GM18870 (cell line): ENCODE measurements around the gene ALDH9A1.
"Not testable (repeated sequence)": the region's sequence is repeated elsewhere in the genome, so short reads cannot be mapped to it uniquely, and the experiment has no call there.

Source experiments
- ATAC-seq: cut with Tn5 transposase; IDR thresholded peaks from one replicate; pipeline ENCODE4 v1.9.1; 2021; ENCODE audit warnings: moderate library complexity; ENCODE audit not compliant: unreplicated experiment

The ALDH9A1 gene

DNA sequence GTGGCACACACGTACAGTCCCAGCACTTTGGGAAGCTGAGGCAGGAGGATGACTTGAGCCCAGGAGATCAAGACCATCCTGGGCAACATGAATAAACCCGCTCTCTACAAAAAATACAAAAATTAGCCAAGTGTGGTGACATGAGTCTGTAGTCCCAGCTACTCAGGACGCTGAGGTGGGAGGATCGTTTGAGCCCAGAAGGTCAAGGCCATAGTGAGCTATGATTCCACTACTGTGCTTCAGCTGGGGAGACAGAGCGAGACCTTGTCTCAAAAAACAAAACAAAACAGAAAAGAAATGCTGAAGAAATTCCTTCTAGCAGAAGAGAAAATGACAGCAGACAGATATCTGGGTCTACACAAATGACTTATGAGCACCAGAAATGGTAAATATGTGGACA lies 10.3 kb downstream of the ALDH9A1 start:
- ATAC-seq, result no peak

DNA sequence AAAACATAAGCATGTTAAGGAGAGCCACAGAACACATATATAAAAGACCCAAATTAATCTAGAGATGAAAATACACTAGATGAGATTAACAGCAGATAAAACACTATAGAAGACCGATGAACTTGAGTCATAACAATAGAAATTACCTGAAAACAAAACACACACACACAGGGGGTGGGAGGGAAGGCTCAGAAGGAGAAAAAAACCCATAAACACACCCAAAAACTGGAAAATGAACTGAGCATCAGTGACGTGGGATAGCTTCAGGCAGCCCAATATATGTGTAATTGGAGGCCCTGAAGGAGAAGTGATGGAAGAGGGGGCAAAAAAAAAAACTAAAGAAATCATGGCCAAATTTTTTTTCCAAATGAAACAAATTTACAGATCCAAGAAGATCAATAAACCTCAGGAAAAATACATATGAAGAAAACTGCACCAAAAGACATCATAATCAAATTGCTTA lies 11.4 kb downstream of the ALDH9A1 start:
- peak; percentile 44 for ATAC-seq

DNA sequence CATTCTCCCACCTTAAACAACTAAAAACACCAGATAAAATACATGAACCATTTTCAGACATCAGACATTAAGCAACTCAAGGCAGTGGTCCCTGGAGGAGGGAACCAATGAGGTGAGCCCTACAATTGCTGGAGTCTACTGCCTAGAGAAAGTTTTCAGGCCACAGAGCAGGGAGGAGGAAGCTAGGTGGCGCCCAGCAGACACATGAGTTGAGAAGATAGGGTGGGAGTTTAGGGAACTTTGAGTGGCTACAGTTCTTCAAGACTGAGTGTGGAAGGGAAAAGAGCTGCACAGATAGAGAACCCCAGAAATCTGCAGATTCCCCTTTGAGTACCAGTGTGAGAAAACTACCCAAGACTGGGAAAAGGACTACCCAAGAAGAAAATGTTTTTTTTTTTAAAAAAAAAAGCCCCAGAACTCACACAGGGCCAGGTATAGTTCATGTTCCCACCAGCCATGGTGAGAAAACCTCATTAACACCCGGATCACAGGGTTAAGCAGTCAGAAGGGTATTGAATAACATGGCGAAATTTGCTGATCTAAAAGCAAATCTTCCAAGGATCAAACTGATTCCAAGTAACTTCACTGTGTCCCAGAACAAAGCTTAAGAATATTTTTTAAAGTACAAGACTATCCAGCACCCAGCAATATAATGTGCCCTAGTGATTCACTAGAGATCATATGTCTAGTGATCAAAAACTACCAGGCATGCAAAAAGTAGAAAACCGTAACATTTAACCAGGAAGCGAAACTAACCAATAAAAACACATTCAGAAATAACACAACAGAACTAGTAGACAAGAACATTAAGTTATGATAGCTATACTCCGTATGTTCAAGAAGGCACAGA lies 12.0 kb downstream of the ALDH9A1 start:
- ATAC-seq, result peak; percentile 54

DNA sequence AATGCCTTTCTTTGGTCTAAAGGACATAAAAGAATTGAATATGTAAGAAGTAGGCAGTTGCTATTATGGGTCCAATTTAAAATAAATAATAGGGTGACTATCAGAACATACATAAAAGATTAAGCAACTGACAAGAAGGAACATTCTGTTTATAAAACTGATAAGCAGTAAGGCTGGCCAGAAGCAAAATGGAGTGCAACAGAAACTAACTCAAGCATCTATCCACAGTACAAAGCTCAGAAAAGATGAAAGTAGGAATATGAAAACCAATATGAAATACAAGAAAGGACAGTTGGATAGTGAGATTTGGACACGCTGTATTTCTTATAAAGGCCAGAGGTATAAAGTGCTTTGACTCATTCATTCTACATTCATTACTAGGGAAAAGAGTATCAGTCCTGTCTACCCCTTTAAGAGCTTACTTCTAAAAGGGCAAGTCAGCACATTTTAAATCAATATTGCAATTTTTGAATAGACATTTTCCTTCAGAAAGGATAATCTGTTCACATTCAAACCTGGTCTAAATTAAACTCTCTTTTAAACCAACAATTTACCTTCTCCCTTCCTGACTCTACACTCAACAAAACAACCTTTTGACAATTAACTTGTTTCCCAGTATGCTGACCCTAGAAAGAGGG lies 14.4 kb downstream of the ALDH9A1 start:
- no peak for ATAC-seq

DNA sequence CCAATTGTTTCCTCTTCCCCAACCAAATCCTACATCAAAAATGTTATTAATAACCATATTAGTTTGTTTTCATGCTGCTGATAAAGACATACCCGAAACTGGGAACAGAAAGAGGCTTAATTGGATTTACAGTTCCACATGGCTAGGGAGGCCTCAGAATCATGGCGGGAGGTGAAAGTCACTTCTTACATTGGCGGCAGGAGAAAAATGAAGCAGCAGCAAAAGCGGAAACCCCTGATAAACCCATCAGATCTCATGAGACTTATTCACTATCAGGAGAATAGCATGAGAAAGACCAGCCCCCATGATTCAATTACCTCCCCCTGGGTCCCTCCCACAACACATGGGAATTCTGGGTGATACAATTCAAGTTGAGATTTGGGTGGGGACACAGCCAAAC lies 17.6 kb downstream of the ALDH9A1 start:
- ATAC-seq, result not testable (repeated sequence)

DNA sequence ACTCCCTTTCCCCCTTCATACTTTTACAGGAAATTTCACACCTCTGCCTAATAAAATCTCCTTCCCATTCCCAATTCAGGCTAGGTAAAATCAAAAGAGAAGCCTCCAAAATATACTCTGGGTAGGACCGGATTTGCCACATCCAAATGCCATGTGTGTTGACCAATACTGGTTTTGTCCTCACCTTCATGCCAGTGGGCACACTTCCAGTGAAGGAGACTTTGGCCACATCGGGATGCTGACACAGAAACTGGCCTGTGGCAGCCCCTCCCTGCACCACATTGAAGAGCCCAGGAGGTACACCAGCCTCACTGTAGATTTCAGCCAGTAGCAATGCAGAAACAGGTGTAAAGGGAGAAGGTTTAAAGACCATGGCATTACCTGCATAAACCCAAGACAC lies 18.1 kb downstream of the ALDH9A1 start:
- no peak for ATAC-seq

DNA sequence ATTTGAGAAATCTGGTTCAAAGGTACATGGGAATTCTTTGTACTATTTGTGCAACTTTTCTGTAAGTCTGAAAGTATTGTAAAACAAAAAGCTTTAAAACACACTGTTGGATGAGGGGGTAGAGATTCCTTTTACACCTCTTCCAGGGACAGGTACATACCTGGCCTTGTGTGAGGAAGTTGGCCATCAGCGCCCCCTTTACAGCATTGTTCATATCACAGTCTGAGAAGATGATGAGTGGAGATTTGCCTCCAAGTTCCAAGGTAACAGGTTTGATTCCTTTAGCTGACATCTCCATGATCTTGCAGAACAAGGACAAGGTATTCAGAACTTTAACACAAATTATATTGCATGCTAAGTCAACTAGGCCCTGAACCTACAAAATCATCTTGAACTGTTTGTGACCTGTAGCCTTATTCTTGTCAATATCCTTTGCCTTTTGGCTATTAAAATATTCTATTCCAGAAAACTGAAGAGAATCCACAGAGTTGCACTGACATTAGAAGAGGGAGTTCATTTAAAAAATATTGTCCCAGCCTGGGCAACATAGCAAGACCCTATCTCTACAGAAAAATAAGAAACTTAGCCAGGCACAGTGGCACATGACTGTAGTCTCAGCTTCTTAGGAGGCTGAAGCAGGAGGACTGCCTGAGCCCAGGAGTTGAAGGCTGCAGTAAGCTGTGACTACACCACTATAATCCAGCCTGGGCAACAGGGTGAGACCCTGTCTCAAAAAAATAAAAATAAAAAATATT lies 18.9 kb downstream of the ALDH9A1 start:
- no peak for ATAC-seq

DNA sequence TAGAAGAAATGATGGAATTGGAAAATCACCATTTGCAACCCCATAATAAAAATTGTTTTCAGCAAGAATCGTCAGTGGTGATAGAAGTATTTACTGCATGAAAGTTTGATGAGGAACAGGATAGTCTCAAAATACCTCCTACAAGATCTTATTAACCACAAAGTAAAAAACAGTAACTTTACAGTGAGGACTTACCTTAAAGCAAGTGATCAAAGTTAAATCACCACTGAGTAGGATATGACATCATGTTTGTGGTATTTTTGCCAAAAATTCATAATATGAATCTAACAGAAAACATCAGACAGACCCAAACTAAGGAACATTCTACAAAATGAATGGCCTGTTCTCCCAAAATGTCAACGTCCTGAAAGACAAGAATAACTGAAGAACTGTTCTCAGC lies 19.9 kb downstream of the ALDH9A1 start:
- no peak for ATAC-seq

DNA sequence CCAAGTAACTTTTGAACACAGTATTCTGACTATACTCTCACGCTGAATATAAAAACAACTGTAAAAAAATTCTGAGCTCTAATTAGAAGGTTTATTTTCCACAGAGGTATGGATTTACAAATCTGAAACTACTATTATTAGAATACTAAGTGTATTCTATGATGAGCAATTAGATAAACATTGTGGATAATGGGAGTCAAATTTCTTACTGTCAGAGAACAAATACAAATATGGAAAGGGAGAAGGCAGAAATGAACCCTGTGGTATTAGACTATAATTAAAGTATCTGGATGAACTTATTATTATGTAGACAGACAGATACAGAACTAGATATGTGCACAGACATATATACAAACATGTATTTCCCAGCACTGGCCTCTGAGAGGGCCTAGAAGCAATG lies 22.6 kb downstream of the ALDH9A1 start:
- no peak for ATAC-seq

DNA sequence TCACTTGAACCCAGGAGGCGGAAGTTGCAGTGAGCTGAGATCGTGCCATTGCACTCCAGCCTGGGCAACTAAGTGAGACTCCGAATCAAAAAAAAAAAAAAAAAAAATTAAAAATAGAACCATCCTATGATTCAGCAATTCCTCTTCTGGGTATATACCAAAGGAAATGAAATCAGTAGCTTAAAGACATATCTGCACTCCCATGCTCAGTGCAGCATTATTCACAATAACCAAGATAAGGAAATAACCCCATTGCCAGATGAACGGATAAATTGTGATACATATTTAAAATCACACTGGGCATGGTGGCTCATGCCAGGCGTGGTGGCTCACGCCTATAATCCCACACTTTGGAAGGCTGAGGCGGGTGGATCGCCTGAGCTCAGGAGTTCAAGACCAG lies 23.8 kb downstream of the ALDH9A1 start:
- ATAC-seq, result no peak

DNA sequence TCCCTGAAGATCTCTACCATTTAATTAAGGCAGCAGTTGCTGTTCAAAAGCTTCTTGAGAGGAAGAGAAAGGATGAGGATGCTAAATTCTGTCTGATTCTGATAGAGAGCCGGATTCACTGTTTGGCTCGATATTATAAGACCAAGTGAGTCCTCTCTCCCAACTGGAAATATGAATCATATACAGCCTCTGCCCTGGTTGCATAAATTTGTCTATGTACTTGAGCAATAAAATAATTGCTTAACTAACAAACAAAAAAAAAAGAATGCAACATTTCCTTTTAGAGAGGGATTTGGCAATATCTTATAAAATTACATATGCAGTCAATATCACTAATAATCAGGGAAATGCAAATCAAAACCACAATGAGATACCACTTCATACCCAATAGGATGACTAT lies 26.8 kb downstream of the ALDH9A1 start:
- no peak for ATAC-seq

DNA sequence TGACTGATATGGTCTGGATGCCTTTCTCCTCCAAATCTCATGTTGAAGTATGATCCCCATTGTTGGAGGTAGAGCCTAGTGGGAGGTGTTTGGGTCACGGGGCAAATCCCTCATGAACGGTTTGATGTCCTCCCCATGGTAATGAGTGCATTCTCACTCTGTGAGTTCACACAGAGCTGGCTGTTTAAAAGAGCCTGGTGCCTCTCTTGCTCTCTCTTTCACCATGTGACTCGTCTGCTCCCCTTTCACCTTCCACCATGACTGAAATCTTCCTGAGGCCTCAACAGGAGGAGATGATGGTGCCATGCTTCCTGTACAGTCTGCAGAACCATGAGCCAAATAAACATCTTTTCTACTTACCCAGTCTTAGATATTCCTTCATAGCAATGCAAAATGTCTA lies 30.2 kb downstream of the ALDH9A1 start:
- no peak for ATAC-seq

DNA sequence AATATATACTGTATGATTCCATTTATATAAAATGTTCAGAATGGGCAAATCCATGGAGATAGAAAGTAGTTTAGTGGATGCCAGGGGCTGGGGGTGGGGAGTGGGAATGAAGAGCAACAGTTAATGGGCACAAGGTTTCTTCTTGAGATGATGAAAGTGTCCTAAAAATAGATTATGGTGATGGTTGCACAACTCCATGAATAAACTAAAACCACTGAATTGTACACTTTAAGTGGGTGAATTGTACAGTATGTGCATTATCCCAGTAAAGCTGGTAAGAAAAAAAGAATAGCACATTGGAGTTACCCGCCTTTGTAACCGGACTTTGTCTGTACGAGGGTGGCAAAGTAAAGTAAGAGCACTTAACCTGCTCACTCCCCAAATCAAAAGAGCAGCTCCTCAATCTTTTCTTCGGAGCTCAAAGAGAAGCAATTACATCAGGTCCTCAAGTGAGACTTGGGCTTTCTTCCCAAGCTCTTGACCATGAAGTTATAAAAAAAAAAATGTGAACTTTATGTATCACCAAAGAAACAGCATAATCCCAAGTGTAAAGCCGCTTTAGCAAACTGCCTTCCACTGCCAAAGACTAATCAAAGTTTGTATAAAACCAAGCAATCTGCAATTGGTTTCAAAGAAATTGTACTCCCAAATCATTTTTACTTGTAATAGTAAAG lies 32.1 kb downstream of the ALDH9A1 start:
- ATAC-seq, result no peak

DNA sequence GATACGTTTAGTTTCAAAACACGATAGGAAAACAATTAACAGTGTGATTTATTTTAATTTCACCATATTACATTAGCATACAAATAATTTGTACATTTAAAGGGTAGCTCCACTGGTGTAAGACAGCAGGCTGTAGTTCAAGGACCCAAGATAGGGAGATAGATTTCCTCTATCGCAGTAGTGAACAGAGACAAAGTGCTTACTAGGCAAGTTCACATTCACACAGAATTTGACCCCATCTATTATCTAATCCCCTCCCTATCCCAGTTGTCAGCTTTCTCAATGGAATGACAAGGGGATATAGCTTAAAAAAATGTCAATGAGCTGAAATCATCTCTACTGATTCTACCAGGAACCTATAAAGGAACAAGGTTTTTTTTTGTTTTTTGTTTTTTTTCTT lies 36.2 kb downstream of the ALDH9A1 start:
- ATAC-seq, result no peak

DNA sequence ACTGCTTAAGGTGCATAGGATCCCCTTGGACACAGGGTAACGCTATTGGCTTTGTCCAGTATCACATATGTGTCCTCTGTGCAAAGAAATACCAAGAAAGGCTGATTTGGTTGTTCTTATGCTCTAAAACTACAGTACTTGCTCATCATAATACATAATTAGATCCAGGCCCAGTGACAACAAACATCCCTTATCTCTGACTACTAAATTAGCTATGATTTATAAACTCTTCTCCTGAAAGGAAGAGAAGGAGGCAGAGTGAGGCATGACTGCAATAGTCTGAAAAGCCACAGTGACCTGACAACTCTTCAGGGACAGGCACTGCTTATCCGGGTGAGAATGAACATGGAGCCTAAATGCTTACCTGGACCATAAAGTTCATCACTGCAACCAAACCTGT lies 36.7 kb downstream of the ALDH9A1 start:
- ATAC-seq, result no peak

DNA sequence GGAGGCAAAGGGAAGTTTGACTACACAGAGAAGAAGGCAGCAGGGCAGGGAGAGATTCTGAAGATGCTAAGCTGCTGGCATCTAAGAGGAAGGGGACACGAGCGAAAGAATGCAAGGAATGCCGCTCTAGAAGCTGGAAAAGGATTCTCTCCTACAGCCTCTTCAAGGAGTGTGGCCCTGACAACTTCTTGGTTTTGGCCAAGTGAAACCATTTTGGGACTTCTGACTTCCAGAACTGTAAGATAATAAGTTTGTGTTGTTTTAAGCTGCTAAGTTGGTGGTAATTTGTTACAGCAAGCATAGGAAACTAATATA lies 38.8 kb downstream of the ALDH9A1 start:
- ATAC-seq, result no peak

DNA sequence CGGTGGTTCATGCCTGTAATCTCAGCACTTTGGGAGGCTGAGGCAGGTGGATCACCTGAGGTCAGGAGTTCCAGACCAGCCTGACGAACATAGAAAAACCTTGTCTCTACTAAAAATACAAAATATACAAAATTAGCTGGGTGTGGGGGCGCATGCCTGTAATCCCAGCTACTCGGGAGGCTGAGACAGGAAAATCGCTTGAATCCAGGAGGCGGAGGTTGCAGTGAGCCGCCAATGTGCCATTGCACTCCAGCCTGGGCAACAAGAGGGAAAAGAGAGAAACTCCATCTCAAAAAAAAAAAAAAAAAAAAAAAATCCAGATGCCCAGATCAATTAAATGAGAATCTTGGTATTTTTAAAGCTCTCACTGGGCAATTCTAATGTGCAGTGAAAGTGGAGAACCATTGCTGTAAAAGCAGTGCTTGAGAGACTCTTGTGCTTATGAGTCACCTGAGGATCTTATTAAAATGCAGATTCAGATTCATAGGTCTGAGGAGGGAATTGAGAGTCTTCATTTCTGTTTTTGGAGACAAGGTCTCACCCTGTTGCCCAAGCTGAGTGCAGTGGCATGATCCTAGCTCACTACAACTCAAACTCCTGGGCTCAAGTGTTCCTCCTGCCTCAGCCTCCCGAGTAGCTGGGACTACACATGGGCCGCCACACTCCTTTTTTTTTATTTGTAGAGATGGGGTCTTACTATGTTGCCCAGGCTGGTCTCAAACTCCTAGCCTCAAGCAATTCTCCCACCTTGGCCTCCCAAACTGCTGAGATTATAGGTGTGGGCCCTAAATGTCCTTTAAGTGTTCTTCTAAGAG lies 39.4 kb downstream of the ALDH9A1 start:
- ATAC-seq, result not testable (repeated sequence)

DNA sequence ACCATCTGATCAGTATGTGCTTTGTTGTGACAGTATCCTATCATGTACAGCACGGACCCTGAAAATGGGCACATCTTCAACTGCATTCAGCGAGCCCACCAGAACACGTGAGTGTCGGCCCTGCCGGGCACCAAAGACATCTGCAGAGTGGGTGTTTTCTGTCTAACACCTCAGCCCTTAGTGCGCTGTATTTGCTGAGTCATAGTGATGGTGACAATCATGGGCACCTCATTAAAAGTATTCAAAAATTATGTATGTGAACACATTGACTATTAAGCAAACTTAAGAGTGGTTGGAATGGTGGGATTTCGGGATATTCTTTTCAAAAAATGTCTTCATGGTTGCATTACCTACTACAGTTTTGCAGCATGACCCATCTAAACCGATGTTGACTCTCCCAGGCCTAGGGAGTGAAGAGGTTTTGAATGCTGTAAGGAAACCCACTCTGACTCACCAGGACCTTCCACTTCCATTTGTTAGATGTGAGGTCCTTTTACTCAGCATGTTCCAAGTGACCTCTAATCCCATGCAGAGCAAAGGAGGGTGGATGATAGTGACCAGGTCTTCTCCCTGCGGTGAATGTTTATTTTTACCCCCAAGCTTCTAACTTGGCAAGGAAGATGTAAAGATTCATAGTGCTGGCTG lies 47.3 kb downstream of the ALDH9A1 start:
- no peak for ATAC-seq

DNA sequence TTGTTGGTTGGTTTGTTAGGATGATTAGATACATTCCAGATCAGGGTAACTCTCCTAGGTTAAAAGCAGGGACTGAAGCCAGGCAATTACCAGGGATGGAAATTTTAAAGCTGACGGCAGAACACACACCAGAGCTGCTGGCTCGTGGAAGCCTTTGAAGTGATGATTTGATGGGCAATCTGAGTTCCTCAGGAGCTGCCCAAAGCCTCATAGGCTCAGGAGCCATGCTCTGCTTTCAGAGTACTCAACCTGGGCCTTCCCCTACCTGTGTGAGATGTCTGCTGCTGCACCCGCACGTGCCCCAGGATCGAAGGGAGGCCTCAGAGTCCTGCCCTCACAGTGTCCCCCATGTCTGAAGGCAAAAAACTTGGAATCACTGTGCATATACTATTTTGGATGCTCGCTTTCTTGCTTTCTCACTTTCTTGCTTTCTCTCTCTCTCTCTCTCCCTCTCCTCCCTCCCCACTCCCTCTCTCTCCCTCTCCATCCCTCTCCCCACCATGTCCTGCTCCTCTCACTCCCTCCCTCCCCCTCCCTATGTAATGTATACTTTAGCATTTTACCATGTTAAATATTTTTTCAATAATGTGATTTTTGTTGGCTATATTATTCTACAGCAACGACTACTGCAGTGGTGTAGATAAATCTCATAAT lies 49.3 kb downstream of the ALDH9A1 start:
- ATAC-seq, result no peak

DNA sequence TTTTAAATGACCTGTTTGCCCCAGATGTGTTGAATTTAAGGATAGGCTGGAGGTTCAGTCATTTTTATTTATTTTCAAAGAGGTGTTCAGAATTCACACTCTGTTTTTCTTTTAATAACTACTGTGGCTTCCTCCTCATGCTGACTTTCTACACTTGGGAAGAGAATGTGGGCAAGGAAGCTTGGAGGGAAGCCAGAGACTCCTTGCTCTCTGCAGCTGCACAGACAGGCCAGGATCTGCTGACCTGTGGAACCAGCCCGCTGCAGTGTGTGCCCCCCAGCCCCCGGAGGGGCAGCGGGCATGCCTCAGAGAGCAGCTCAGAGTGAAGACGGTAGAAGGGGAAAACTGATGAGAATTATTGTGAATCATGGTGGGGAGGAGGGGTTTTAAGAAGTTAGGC lies 50.4 kb downstream of the ALDH9A1 start:
- no peak for ATAC-seq
